Neural cell (in vitro differentiated cells): Measurements from ENCODE around the gene FAM168A. TPM values are rescaled to one million over a fixed set of nuclear protein-coding genes. Genes with fewer than 3 reads are reported as not detected.

Source experiments
- H2AFZ ChIP-seq: fragments of 200-600, 300-800 bp; sonication (generic), shearing (Covaris generic); 2 replicates; pipeline ENCODE4 v1.6.0; 2014; ENCODE audit warnings: low read depth, mild to moderate bottlenecking, antibody characterized with exemption, low read length, moderate library complexity
- H3F3A ChIP-seq: fragments of 200-600 bp; shearing (Covaris generic); 2 replicates; pipeline ENCODE4 v1.6.1; 2016; ENCODE audit warnings: mild to moderate bottlenecking, moderate library complexity, mixed read lengths, antibody characterized with exemption, low read length; ENCODE audit not compliant: insufficient read depth, poor library complexity, severe bottlenecking
- H3K27ac ChIP-seq: fragments of 200-600, 300-800 bp; sonication (generic), shearing (Covaris generic); 2 replicates; pipeline ENCODE4 v1.5.1; 2014; ENCODE audit warnings: mild to moderate bottlenecking, low read length, moderate library complexity
- H3K27me3 ChIP-seq: fragments of 300-800, 200-600 bp; sonication (generic), shearing (Covaris generic); 2 replicates; pipeline ENCODE4 v1.6.0; 2014; ENCODE audit warnings: mild to moderate bottlenecking, low read depth, low read length, moderate library complexity; ENCODE audit not compliant: insufficient read depth
- H3K36me3 ChIP-seq: fragments of 300-800, 200-600 bp; sonication (generic), shearing (Covaris generic); 2 replicates; pipeline ENCODE4 v1.5.1; 2014; ENCODE audit warnings: mild to moderate bottlenecking, antibody characterized with exemption, low read length, moderate library complexity; ENCODE audit not compliant: insufficient read depth
- H3K4me2 ChIP-seq: fragments of 300-800, 200-600 bp; sonication (generic), shearing (Covaris generic); 2 replicates; pipeline ENCODE4 v1.6.0; 2014; ENCODE audit warnings: mild to moderate bottlenecking, low read length
- H3K4me3 ChIP-seq: fragments of 300-800, 200-600 bp; sonication (generic), shearing (Covaris generic); 2 replicates; pipeline ENCODE4 v1.5.1; 2014; ENCODE audit warnings: mild to moderate bottlenecking, low read length, moderate library complexity
- H3K79me2 ChIP-seq: fragments of 200-600 bp; shearing (Covaris generic); replicated peaks from 2 replicates; pipeline ENCODE4 v1.6.0; 2014; ENCODE audit warnings: mild to moderate bottlenecking, low read length, moderate library complexity; ENCODE audit not compliant: insufficient read depth
- H3K9ac ChIP-seq: fragments of 300-800, 200-600 bp; sonication (generic), shearing (Covaris generic); 2 replicates; pipeline ENCODE4 v1.6.1; 2016; ENCODE audit warnings: mild to moderate bottlenecking, low read length, mixed read lengths
- H3K9me2 ChIP-seq: fragments of 200-600 bp; shearing (Covaris generic); 2 replicates; pipeline ENCODE4 v1.6.1; 2016; ENCODE audit warnings: mild to moderate bottlenecking, low read length, mixed read lengths; ENCODE audit not compliant: insufficient read depth
- H3K9me3 ChIP-seq: fragments of 200-600, 300-800 bp; sonication (generic), shearing (Covaris generic); 2 replicates; pipeline ENCODE4 v1.6.1; 2016; ENCODE audit warnings: mild to moderate bottlenecking, mixed run types, low read length, moderate library complexity, mixed read lengths
- H4K20me1 ChIP-seq: fragments of 200-600 bp; shearing (Covaris generic); 2 replicates; pipeline ENCODE4 v1.6.1; 2016; ENCODE audit warnings: mild to moderate bottlenecking, mixed run types; ENCODE audit not compliant: insufficient read depth
- CTCF ChIP-seq: fragments of 450-650 bp; IDR thresholded peaks from 2 replicates; pipeline ENCODE4 v1.5.1; 2014; ENCODE audit warnings: antibody characterized with exemption, mild to moderate bottlenecking, moderate library complexity; ENCODE audit not compliant: poor library complexity, severe bottlenecking
- EP300 ChIP-seq: fragments of 450-650 bp; conservative IDR thresholded peaks from 2 replicates; pipeline ENCODE4 v1.6.1; 2014; ENCODE audit warnings: antibody characterized with exemption, mild to moderate bottlenecking, moderate library complexity; ENCODE audit not compliant: poor library complexity, severe bottlenecking
- EZH2 ChIP-seq: fragments of 200-600, 300-800 bp; shearing (Covaris generic), sonication (generic); IDR thresholded peaks from 2 replicates; pipeline ENCODE4 v1.6.1; 2014; ENCODE audit warnings: antibody characterized with exemption, low read length, borderline replicate concordance, mild to moderate bottlenecking; ENCODE audit not compliant: insufficient read depth, poor library complexity, severe bottlenecking
- MXI1 ChIP-seq: fragments of 450-650 bp; conservative IDR thresholded peaks from 2 replicates; pipeline ENCODE4 v1.6.1; 2014; ENCODE audit warnings: antibody characterized with exemption, mild to moderate bottlenecking; ENCODE audit not compliant: poor library complexity, severe bottlenecking
- POLR2AphosphoS5 ChIP-seq: IDR thresholded peaks from 2 replicates; pipeline ENCODE4 v1.6.1; 2012
- RAD21 ChIP-seq: fragments of 450-650 bp; conservative IDR thresholded peaks from 2 replicates; pipeline ENCODE4 v1.6.1; 2014; ENCODE audit warnings: antibody characterized with exemption, mild to moderate bottlenecking, moderate library complexity
- SMC3 ChIP-seq: fragments of 450-650 bp; conservative IDR thresholded peaks from 2 replicates; pipeline ENCODE4 v1.6.1; 2014; ENCODE audit warnings: antibody characterized with exemption, mild to moderate bottlenecking, moderate library complexity; ENCODE audit not compliant: poor library complexity
- TAF1 ChIP-seq: IDR thresholded peaks from 2 replicates; pipeline ENCODE4 v1.6.1; 2012; ENCODE audit warnings: low read depth
- polyA plus RNA-seq: library from polyadenylated mRNA; depleted of rRNA; stranded (reverse); fragments of >200 nt; gene quantifications from 2 replicates; pipeline ENCODE4 v1.2.3, GENCODE V29; 2014
- TF ChIP-seq, protein P1 (sequence below): IDR thresholded peaks from 2 replicates; pipeline ENCODE4 v1.6.1; 2012; ENCODE audit warnings: borderline replicate concordance

Gene FAM168A
- polyA plus RNA-seq, 1 donor from 2014 or later: 67.3 TPM

GRCh38 chr11:73405146-73405510 is 192.8 kb downstream of the FAM168A start:
- H3K4me3 ChIP-seq: no peak overlapping the region
- peaks cover 18% of the 10 kb centered on the region for H3K36me3 ChIP-seq
- TF ChIP-seq RAD21 (no peak), SMC3 (no peak), POLR2AphosphoS5 (no peak), EZH2 (no peak), CTCF (no peak), MXI1 (no peak), TAF1 (no peak), EP300 (no peak)
- TF ChIP-seq, protein P1, sequence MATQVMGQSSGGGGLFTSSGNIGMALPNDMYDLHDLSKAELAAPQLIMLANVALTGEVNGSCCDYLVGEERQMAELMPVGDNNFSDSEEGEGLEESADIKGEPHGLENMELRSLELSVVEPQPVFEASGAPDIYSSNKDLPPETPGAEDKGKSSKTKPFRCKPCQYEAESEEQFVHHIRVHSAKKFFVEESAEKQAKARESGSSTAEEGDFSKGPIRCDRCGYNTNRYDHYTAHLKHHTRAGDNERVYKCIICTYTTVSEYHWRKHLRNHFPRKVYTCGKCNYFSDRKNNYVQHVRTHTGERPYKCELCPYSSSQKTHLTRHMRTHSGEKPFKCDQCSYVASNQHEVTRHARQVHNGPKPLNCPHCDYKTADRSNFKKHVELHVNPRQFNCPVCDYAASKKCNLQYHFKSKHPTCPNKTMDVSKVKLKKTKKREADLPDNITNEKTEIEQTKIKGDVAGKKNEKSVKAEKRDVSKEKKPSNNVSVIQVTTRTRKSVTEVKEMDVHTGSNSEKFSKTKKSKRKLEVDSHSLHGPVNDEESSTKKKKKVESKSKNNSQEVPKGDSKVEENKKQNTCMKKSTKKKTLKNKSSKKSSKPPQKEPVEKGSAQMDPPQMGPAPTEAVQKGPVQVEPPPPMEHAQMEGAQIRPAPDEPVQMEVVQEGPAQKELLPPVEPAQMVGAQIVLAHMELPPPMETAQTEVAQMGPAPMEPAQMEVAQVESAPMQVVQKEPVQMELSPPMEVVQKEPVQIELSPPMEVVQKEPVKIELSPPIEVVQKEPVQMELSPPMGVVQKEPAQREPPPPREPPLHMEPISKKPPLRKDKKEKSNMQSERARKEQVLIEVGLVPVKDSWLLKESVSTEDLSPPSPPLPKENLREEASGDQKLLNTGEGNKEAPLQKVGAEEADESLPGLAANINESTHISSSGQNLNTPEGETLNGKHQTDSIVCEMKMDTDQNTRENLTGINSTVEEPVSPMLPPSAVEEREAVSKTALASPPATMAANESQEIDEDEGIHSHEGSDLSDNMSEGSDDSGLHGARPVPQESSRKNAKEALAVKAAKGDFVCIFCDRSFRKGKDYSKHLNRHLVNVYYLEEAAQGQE: no peak
- no peak overlapping the region for H3K4me2 ChIP-seq
- no peaks in the 10 kb centered on the region for H3K9me3 ChIP-seq
- H3K27me3 ChIP-seq: no peaks in the 10 kb centered on the region
- no peaks in the 10 kb centered on the region for H3K9me2 ChIP-seq
- H3K79me2 ChIP-seq: no peaks in the 10 kb centered on the region
- no peak overlapping the region for H3K27ac ChIP-seq
- H3F3A ChIP-seq: no peaks in the 10 kb centered on the region
- no peak overlapping the region for H2AFZ ChIP-seq
- H4K20me1 ChIP-seq: no peaks in the 10 kb centered on the region
- no peak overlapping the region for H3K9ac ChIP-seq

DNA sequence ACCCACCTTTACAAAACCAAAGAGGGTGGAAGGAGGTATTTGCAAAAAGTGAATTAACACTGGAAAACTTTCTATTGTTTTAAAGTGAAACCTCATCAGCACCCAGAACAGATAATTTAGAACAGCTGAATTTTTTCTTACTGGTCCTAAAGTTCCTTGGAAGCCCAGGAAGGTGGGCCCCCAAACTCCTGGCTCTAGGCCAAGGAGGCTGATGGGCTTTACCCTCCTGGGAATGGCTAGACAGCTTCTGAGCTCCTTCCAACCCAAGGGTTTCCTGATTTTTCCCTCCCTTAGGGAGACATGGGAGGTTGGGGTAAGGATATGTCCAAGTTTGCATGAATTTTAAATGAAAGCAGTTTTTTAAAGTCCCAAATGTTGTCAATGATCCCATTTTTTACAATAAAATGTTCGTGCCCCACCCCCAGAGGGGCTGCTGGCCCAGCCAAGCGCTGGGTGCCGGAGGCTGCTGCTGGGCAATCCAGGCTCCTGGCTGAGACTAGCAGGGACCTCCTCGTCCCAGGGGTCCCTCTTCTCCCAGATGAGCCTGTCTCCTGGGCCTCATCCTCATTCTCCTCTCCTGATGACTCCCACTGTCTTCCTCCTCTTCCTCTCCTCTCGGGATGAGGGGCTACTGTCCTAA is 193.3 kb downstream of the FAM168A start:
- Histone ChIP-seq H3K27me3 (no peaks in the 10 kb centered on the region), H3K9me3 (no peaks in the 10 kb centered on the region), H3K36me3 (peaks cover 17% of the 10 kb centered on the region), H2AFZ (no peak overlapping the region), H3K9ac (no peak overlapping the region), H3K9me2 (no peaks in the 10 kb centered on the region), H3K79me2 (no peaks in the 10 kb centered on the region), H3K27ac (no peak overlapping the region), H3K4me2 (no peak overlapping the region), H4K20me1 (no peaks in the 10 kb centered on the region), H3F3A (no peaks in the 10 kb centered on the region), H3K4me3 (no peak overlapping the region)
- TF ChIP-seq RAD21 (no peak), MXI1 (no peak), EZH2 (no peak), TAF1 (no peak), POLR2AphosphoS5 (no peak)
- TF ChIP-seq, protein P1: no peak
